ENCODE results near the gene SLIT1. TPM values are rescaled to one million over a fixed set of nuclear protein-coding genes. Genes with fewer than 3 reads are reported as not detected.

Gene SLIT1
- total and polyA plus RNA-seq, 2 of the 8 experiments (the other 6 are each of a cell fraction or from before 2014, with no cell fraction given): 0.70 to 0.88 TPM

- TF ChIP-seq PHF8 (conservative IDR thresholded peaks at IDR 0.05; ENCODE audit: low read depth, low read length): no peak
- TF ChIP-seq CEBPB (IDR thresholded peaks at IDR 0.05; ENCODE audit: low read depth, low read length): no peak
- no peak for TF ChIP-seq ASH2L (IDR thresholded peaks at IDR 0.05; ENCODE audit: low read length)
- no peak for TF ChIP-seq RFX5 (IDR thresholded peaks at IDR 0.05; ENCODE audit: borderline replicate concordance, low read depth, low read length)
- no peak for TF ChIP-seq NANOG (IDR thresholded peaks at IDR 0.05; ENCODE audit: insufficient read depth, low read depth, low read length, poor library complexity, severe bottlenecking)
- TF ChIP-seq RBBP5 (IDR thresholded peaks at IDR 0.05; ENCODE audit: borderline replicate concordance, low read depth, low read length): no peak
- TF ChIP-seq POU5F1 (IDR thresholded peaks at IDR 0.05; ENCODE audit: low read depth, low read length): no peak
- TF ChIP-seq CBX8 (IDR thresholded peaks at IDR 0.05; ENCODE audit: borderline replicate concordance, low read depth, low read length): no peak
- TF ChIP-seq SIX5 (IDR thresholded peaks at IDR 0.05; ENCODE audit: low read depth, low read length): no peak
- no peak for TF ChIP-seq CTBP2 (IDR thresholded peaks at IDR 0.05; ENCODE audit: borderline replicate concordance, insufficient read depth, insufficient read length, low read length)
- peak; percentile 38; the same call in 1 of the 2 replicates for TF ChIP-seq GABPA (IDR thresholded peaks at IDR 0.05; ENCODE audit: borderline replicate concordance, insufficient read depth, low read length)
- no peak for TF ChIP-seq TBP (IDR thresholded peaks at IDR 0.05; ENCODE audit: low read depth, low read length)
- TF ChIP-seq RAD21 (IDR thresholded peaks at IDR 0.05 in 1 of 2, conservative IDR thresholded peaks at IDR 0.05 in 1 of 2; ENCODE audit: low read depth in 2 of 2, low read length in 2 of 2): peak; percentile 81 to 90
- TF ChIP-seq, protein P1, sequence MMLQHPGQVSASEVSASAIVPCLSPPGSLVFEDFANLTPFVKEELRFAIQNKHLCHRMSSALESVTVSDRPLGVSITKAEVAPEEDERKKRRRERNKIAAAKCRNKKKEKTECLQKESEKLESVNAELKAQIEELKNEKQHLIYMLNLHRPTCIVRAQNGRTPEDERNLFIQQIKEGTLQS (IDR thresholded peaks at IDR 0.05; ENCODE audit: insufficient read depth, low read depth, low read length): no peak
- no peak for TF ChIP-seq HDAC6 (IDR thresholded peaks at IDR 0.05; ENCODE audit: low read depth, low read length)
- TF ChIP-seq NRF1 (IDR thresholded peaks at IDR 0.05; ENCODE audit: low read depth, low read length): no peak
- no peak for TF ChIP-seq SP4 (IDR thresholded peaks at IDR 0.05; ENCODE audit: low read length)
- no peak for TF ChIP-seq KDM5A (IDR thresholded peaks at IDR 0.05; ENCODE audit: low read length)
- TF ChIP-seq SUZ12 (IDR thresholded peaks at IDR 0.05; ENCODE audit: low read length): no peak
- no peak for TF ChIP-seq TAF7 (optimal IDR thresholded peaks at IDR 0.05; ENCODE audit: borderline replicate concordance, low read depth, low read length)
- TF ChIP-seq, protein P2, sequence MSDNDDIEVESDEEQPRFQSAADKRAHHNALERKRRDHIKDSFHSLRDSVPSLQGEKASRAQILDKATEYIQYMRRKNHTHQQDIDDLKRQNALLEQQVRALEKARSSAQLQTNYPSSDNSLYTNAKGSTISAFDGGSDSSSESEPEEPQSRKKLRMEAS (IDR thresholded peaks at IDR 0.05): peak; percentile 40; the same call in 1 of the 2 replicates
- peak in 1 of 2 experiments; percentile 77; a peak in 1 of 4 replicates for TF ChIP-seq HDAC2 (IDR thresholded peaks at IDR 0.05; ENCODE audit: borderline replicate concordance in 1 of 2, low read depth in 2 of 2, low read length in 2 of 2)
Observed at GRCh38 chr10:97037365-97038361, 148.1 kb downstream of the SLIT1 start (continued).

All from H1 (cell line).